Measurements from ENCODE around the gene EEIG2.

- TF ChIP-seq EP300 (IDR thresholded peaks at IDR 0.05) (no peak), CTCF (IDR thresholded peaks at IDR 0.05) (no peak), POLR2AphosphoS2 (conservative IDR thresholded peaks at IDR 0.05; ENCODE audit: low read length) (no peak), ESRRA (IDR thresholded peaks at IDR 0.05; ENCODE audit: borderline replicate concordance, low read length) (no peak), ELK1 (IDR thresholded peaks at IDR 0.05; ENCODE audit: low read depth, low read length) (no peak), REST (IDR thresholded peaks at IDR 0.05) (no peak), HOXB13 (CRISPR knock-in tag; IDR thresholded peaks at IDR 0.05; ENCODE audit: low read depth) (no peak), CEBPB (IDR thresholded peaks at IDR 0.05) (no peak), BHLHE40 (IDR thresholded peaks at IDR 0.05; ENCODE audit: low read depth, low read length) (no peak), RCOR1 (IDR thresholded peaks at IDR 0.05; ENCODE audit: low read depth, low read length) (no peak), MAFK (IDR thresholded peaks at IDR 0.05; ENCODE audit: partially characterized antibody) (no peak), TP53 (CRISPR knock-in tag; IDR thresholded peaks at IDR 0.05) (no peak), CHD4 (IDR thresholded peaks at IDR 0.05; ENCODE audit: borderline replicate concordance) (no peak), POLR2A (IDR thresholded peaks at IDR 0.05; ENCODE audit: low read length) (no peak)
Measured at GRCh38 chr1:108592030-108592759, 32.3 kb downstream of the EEIG2 start.
